Natural killer cell treated with Interleukin-12 subunit alpha and Interleukin-12 subunit beta and Interleukin-15 and Interleukin-18, amount 100 ng/mL, for 72 hours (primary cell): ENCODE measurements around the gene INTS11. TPM values are rescaled to one million over a fixed set of nuclear protein-coding genes. Genes with fewer than 3 reads are reported as not detected.

Experiments
- ATAC-seq, 2 donors: fragments of 150-1000 bp; cut with Tn5 transposase in 1 of 2; sonication (Bioruptor Pico), chemical (Tn5 transposase) in 1 of 2; 2 replicates each; pipeline ENCODE4 v1.10.0; 2021
- DNase-seq: peaks from one replicate; pipeline ENCODE4 v3.0.0; 2022; ENCODE audit warnings: low spot score
- H3K27ac Mint-ChIP-seq, 2 donors: 1 replicate in 1 of 2; 2 replicates in 1 of 2; pipeline ENCODE4 v1.8.0; 2022; ENCODE audit warnings: mixed read lengths in 2 of 2, mild to moderate bottlenecking in 1 of 2, moderate library complexity in 1 of 2
- H3K27me3 Mint-ChIP-seq, 2 donors: 1 replicate in 1 of 2; 2 replicates in 1 of 2; pipeline ENCODE4 v1.8.0; 2022; ENCODE audit warnings: mixed read lengths in 2 of 2
- H3K36me3 Mint-ChIP-seq: one replicate; pipeline ENCODE4 v1.8.0; 2022; ENCODE audit warnings: mixed read lengths
- H3K4me1 Mint-ChIP-seq, 2 donors: 1 replicate in 1 of 2; 2 replicates in 1 of 2; pipeline ENCODE4 v1.8.0; 2022; ENCODE audit warnings: low read depth in 2 of 2, mixed read lengths in 2 of 2, mild to moderate bottlenecking in 1 of 2
- H3K4me3 Mint-ChIP-seq: one replicate; pipeline ENCODE4 v1.8.0; 2022; ENCODE audit warnings: mixed read lengths
- H3K9me3 Mint-ChIP-seq: 2 replicates; pipeline ENCODE4 v1.8.0; 2022; ENCODE audit warnings: mixed read lengths
- total RNA-seq, 2 donors: library from RNA; stranded (reverse); gene quantifications; one replicate each; pipeline ENCODE4 v1.2.3, GENCODE V29; 2022

The INTS11 gene
- total RNA-seq, 2 donors from 2014 or later = 122 to 204 TPM

DNA sequence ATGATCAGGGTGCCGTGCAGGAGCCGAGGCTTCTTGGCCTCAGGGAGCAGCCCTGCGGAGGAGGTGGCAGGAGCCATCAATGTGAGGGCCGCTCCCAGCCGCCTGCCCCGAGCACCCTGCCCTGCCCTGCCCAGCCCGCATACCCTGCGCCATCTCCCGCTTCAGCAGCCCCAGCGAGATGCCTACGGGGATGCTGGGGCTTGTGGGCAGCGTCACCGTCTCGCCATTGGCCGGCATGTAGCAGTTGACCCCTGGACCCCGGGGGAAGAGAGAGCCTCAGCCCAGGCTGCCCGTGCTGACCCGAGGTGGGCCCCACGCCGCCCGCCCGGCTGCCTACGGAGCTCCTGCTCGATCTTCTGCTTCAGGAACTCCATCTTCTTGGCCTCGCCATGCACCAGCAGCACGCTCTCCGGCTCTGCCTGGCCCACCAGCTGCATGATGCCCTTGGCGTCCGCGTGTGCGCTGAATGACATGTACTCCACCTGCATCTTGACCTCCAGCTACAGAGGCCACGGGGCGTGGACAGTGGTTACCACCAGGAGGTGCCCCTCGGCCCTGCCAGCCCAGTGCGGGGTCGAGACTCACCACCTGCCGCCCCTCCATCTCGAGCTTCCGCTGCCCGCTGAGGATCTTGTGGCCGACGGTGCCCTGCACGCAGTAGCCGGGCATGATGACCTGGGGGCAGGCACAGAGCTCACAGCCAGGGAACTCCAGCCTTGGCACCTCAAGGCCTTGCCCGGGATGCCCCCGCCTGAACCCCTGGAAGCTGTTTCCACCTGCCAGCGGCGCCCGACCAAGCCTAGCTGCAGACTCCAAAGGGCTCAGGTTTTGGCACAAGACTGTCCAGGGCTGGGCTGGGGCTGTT, 11.8 kb downstream of the INTS11 start:
- no peaks in the 10 kb centered on the region for H3K36me3 Mint-ChIP-seq
- no peaks in the 10 kb centered on the region for H3K27me3 Mint-ChIP-seq
- no peak overlapping the region for H3K4me3 Mint-ChIP-seq
- H3K27ac Mint-ChIP-seq = no peak overlapping the region
- DNase-seq = no peak
- no peak for ATAC-seq
- peaks cover 0 to 3% of the 10 kb centered on the region in 2 donors for H3K4me1 Mint-ChIP-seq
- no peaks in the 10 kb centered on the region for H3K9me3 Mint-ChIP-seq

DNA sequence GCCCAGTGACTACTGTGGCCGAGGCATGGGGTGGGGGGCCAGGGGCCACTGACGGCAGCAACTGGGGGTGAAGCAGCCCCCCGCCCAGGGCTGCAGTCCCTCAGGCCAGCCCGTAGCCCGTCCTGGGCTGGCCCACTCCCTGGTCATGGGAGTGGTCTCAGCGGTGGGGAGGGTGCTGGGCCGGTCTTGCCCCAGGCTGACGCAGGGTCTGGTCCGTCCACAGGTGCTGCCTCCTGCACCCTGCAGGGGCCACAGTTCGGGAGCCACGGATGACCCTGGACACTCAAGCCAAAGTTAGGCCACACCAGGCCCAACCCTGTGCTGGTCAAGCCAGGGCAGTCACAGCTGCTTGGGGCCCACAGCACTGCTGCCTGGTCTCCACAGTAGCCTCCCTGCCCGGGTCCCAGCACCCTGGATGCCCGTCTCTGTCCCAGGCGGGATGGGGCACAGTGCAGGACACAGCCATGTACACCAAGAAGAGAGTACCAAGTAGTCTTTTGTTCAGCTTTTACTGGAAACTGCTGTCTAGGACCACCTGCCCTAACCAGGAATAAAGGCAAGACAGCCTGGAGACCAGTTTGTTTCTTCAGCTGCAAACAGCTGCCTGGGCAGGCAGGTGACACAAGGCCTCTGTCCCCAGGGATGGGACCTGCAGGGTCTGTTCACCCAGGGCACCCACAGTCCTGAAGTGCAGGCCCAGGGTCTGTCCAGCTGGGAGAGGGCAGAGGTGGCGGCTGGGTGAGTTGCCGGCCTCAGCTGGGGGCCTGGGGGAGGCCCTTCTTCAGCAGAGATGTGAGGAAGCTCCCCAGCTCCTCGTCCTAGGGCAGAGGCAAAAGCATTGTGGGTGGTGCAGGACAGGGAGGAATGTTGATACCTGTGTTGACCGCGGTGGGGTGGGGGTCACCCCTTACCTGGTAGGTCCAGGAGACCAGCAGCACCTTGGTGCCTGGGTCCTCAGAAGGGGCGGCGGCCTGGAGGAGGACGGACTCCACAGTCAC, 13.1 kb downstream of the INTS11 start:
- ATAC-seq = no peak
- no peak for DNase-seq
- Mint-ChIP-seq H3K36me3 (no peaks in the 10 kb centered on the region), H3K27ac (no peak overlapping the region), H3K4me1 (peaks cover 7 to 9% of the 10 kb centered on the region in 2 donors), H3K27me3 (no peaks in the 10 kb centered on the region), H3K4me3 (no peak overlapping the region), H3K9me3 (no peaks in the 10 kb centered on the region)

DNA sequence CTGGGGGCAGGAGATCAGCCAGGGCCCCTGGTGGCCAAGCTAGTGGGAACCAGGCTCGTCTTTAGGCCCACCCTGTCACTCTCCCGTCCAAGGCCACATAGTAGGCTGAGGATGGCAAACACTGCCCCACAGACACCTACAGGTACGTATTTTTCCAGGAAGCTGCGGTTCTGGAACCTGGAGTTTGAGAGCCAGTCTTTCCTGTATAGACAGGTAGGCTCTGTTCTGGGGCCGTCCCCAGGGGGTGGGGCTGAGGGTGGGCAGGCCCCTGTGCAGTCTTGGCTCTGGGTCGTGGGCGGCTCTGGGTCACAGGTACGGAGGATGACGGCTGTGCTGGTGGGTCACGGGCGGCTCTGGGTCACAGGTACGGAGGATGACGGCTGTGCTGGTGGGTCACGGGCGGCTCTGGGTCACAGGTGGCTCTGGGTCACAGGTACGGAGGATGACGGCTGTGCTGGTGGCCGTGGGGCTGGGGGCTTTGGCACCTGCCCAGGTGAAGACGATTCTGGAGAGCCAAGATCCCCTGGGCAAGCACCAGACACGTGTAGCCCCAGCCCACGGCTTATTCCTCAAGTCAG, 13.9 kb downstream of the INTS11 start:
- no peaks in the 10 kb centered on the region for H3K9me3 Mint-ChIP-seq
- no peaks in the 10 kb centered on the region for H3K27me3 Mint-ChIP-seq
- ATAC-seq (no peak), DNase-seq (no peak)
- H3K27ac Mint-ChIP-seq = no peak overlapping the region
- H3K4me3 Mint-ChIP-seq = no peak overlapping the region
- H3K36me3 Mint-ChIP-seq = no peaks in the 10 kb centered on the region
- H3K4me1 Mint-ChIP-seq = peaks cover 14% of the 10 kb centered on the region in 2 donors

DNA sequence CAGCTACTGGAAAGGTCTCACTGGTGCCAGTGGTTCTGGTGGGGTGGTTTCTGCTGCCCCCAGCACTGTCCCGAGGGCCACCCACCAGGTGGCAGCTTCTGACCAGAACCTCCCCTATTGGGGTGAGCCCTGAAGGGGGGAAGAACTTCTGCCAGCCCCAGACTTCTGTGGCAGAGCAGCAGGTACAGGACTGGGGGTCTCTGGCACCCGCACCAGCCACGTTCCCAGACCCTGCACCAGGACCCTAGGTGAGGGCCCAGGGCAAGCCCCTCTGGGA, 14.4 kb downstream of the INTS11 start:
- Mint-ChIP-seq H3K27me3 (no peaks in the 10 kb centered on the region), H3K4me3 (peak overlapping the region; percentile 63), H3K9me3 (no peaks in the 10 kb centered on the region), H3K36me3 (no peaks in the 10 kb centered on the region), H3K27ac (no peak overlapping the region), H3K4me1 (peaks cover 14% of the 10 kb centered on the region in 2 donors)
- DNase-seq = no peak
- ATAC-seq = no peak

DNA sequence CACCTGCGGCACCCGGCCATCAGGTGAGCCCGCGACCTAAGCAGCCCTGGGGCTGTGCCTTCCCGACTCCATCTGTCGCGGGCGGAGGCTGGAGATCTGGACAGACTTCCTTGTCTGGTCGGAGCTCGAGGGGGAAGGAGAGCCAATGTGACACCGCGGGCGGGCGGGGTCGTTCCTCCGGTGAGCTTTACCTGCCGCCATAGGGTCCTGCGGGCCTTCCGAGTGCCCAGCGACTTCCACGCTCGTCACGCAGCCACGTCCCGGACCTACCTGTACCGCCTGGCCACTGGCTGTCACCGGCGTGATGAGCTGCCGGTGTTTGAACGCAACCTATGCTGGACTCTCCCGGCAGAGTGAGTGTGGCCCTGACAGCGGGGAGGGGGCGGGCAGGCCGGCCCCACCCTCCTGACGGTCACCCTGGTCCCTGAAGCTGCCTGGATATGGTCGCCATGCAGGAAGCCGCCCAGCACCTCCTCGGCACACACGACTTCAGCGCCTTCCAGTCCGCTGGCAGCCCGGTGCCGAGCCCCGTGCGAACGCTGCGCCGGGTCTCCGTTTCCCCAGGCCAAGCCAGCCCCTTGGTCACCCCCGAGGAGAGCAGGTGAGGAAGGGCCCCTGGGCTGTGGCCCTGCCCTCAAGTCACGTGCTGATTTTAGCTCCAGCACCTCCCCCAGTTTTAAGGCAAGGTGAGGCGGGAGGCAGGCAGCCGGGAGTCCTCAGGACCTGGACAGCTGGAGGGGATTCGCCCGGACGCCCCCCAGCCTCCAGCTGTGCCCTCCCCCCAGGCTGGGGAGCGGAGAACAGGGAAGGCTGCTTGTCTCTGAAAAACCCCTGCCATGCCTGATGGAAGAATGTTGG, 15.0 kb downstream of the INTS11 start:
- no peak for ATAC-seq
- DNase-seq = no peak
- Mint-ChIP-seq H3K4me3 (peak overlapping the region; percentile 63), H3K27me3 (no peaks in the 10 kb centered on the region), H3K9me3 (no peaks in the 10 kb centered on the region), H3K27ac (no peak overlapping the region), H3K36me3 (no peaks in the 10 kb centered on the region), H3K4me1 (peaks cover 12 to 14% of the 10 kb centered on the region in 2 donors)

DNA sequence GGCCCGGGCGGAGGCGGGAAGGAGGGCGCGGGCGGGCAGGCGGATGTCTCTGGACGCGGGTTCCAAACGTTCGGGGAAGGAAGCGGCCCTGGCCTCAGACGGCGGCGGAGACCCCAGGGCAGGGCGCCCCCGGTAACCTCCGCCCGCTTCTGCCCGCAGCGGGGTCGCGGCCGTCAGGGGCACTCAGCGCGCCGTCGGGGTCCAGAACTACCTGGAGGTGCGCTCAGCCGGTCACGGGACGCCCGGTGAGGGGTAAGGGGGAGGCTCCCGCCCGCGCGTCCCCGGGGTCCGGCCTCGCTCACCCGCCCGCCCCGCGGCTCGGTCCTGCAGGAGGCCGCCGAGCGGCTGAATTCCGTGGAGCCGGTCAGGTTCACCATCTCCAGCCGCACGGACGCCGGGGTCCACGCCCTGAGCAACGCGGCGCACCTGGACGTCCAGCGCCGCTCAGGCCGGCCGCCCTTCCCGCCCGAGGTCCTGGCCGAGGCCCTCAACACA, 15.7 kb downstream of the INTS11 start:
- no peaks in the 10 kb centered on the region for H3K9me3 Mint-ChIP-seq
- ATAC-seq (no peak), DNase-seq (no peak)
- peaks cover 12 to 14% of the 10 kb centered on the region in 2 donors for H3K4me1 Mint-ChIP-seq
- no peak overlapping the region for H3K27ac Mint-ChIP-seq
- peak overlapping the region; percentile 70 for H3K4me3 Mint-ChIP-seq
- H3K36me3 Mint-ChIP-seq = no peaks in the 10 kb centered on the region
- no peaks in the 10 kb centered on the region for H3K27me3 Mint-ChIP-seq

DNA sequence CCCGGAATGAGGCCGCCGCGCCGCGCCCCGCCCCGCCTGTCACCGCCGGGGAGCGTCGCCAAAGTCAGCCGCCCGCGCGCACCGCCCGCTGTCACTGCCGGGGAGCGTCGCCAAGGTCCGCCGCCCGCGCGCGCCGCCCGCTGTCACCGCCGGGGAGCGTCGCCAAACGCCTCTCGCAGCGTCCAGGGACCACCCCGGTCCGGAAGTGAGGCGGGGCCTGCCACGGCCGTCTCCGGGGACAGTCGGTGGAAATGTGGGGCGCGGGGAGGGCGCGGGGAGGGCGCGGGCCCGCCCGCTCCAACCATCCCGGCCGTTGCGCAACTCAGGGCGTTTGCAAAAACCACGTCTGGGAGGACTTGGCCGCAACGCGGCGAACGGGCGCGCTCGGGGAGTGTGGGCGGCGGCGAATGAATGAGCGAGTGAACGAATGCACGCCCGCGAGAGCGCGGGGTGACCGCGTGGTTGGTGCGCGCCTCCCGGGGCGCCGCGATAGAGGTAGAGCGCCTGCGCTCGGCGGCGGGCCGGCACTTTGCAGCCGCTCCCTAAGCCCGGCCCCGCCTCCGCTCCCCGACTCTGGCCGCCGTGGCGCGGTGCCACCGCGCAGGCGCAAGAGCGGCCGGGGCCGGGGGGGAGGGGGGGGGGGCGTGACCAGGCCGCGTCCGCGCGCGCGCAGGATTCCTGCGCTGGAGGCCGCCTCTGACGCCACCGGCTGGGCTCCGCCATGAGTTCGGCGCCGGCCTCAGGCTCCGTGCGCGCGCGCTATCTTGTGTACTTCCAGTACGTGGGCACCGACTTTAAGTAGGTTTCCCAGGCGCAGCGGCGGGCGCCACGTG, 16.3 kb downstream of the INTS11 start, which contains the start of the genes ACAP3 and PUSL1:
ACAP3 (minus strand) TSS at position 8 of the 833 bp plus-strand sequence. CDS start 115 bp downstream, outside the sequence.
PUSL1 (plus strand) TSS at position 675 of the 833 bp plus-strand sequence; CDS start at position 722, 47 bp downstream.
- ATAC-seq (peak; percentile 88 to 91), DNase-seq (peak; percentile 94)
- no peaks in the 10 kb centered on the region for H3K9me3 Mint-ChIP-seq
- H3K4me1 Mint-ChIP-seq = peaks cover 12 to 14% of the 10 kb centered on the region in 2 donors
- no peaks in the 10 kb centered on the region for H3K36me3 Mint-ChIP-seq
- H3K4me3 Mint-ChIP-seq = peak within 1 kb of the TSS; percentile 91
- H3K27me3 Mint-ChIP-seq = no peaks in the 10 kb centered on the region
- H3K27ac Mint-ChIP-seq = peak within 1 kb of the TSS; percentile 62 to 70

DNA sequence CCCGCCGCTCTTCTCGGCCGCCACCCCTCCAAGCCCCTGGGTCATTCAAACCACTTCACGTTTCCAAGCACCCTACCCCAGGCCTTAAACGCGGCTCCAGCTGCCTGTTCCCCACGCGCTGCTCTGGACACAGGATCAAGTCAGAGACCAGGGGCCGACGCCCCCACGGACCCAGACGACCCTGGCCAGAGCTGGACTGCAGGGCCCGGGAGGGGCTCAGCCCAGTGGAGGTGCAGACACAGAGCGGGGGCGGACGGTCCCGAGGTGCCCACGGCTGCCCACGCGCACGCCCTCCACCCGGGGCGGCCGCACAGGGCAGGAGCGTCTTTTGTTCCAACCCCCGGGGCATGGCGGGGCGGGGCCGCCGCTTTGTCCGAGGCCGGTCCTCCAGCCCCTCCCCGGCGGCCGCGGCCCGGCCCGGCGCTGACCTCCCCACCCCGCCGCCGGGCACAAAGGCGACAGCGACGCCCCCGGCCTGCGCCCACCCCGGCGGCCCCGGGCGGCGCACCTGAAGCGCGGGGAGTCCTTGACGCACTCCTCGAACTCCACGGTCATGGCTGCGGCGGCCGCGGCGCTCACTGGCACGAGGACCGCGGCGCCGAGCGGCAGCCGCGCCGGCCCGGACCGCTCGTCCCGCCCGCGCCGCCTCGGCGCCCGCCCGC, 17.1 kb downstream of the INTS11 start:
- peak overlapping the region; percentile 91 for H3K4me3 Mint-ChIP-seq
- peaks cover 12 to 14% of the 10 kb centered on the region in 2 donors for H3K4me1 Mint-ChIP-seq
- no peaks in the 10 kb centered on the region for H3K36me3 Mint-ChIP-seq
- DNase-seq = no peak
- H3K9me3 Mint-ChIP-seq = no peaks in the 10 kb centered on the region
- ATAC-seq = peak; percentile 1 to 4
- H3K27me3 Mint-ChIP-seq = no peaks in the 10 kb centered on the region
- H3K27ac Mint-ChIP-seq = peak overlapping the region in 1 of 2 donors; percentile 62

DNA sequence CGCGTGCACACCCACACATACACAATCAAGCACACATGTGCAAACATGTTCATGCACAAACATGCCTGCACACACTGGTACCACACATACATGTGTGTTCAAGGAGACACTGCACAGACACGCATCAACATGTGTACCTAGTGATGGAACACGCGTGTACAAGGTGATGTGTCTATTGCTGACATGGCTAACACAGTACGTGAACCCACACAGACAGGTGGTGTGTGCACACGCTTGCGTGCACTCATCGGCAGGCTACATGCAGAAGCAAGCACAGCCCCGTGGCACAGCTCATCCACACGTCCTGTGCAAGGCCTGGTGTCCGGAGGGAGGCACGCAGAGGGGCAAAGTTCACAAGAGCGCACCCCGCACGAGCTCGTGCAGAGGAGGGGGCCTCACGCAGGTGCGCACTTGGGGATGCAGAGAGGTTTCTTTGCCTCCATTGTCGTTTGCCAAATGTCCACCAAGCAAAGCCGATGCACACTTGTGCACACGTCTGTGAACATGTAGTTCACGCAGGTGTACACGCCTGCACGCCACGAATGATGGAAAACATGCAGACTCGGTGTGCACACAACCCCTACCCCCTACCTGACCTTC, 17.7 kb downstream of the INTS11 start:
- Mint-ChIP-seq H3K4me3 (peak overlapping the region; percentile 91), H3K27ac (peak overlapping the region; percentile 62 to 70), H3K36me3 (no peaks in the 10 kb centered on the region), H3K4me1 (peaks cover 12 to 14% of the 10 kb centered on the region in 2 donors), H3K27me3 (no peaks in the 10 kb centered on the region), H3K9me3 (no peaks in the 10 kb centered on the region)
- no peak for DNase-seq
- ATAC-seq = no peak

DNA sequence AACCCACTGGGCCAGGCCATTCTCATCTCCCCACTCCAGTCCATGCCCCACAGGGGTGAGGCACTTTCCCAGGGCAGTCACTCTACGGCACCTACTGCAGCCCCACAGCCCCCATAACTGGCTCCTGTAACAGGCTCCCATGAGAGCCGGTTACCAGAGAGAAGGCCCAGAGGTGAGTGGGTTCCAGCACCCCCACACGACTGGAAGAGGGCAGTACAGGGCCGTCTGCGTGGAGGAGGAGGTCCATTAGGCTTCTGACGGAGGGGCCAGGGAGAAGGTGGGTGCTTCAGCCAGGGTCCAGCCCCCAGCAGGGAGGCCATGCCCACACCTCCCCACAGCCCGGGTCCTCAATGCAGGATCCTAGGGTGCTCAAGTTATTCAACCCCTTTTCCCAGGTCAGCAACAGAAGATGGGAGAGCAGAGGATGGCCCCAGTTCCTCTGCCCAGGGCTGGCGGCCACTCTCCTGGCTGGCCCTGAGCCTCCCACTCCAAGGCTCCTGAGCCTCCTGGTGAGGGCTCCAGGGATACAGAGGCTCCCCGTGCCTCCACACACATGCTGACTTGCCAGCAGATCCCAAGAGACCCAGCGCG, 18.3 kb downstream of the INTS11 start:
- H3K27ac Mint-ChIP-seq = peak overlapping the region; percentile 62 to 70
- ATAC-seq = no peak
- no peaks in the 10 kb centered on the region for H3K9me3 Mint-ChIP-seq
- H3K27me3 Mint-ChIP-seq = no peaks in the 10 kb centered on the region
- H3K36me3 Mint-ChIP-seq = no peaks in the 10 kb centered on the region
- no peak for DNase-seq
- H3K4me1 Mint-ChIP-seq = peaks cover 12 to 14% of the 10 kb centered on the region in 2 donors
- peak overlapping the region; percentile 91 for H3K4me3 Mint-ChIP-seq
